Left ventricle myocardium inferior (tissue), 1 donor: ENCODE measurements around the gene UNC13D. TPM values are rescaled to one million over a fixed set of nuclear protein-coding genes. Genes with fewer than 3 reads are reported as not detected.
A peak's percentile ranks its signal among the peaks of the same experiment; 100 is the strongest.

Experiments
- DNase-seq: peaks from one replicate; pipeline ENCODE4 v3.0.0-alpha.2; 2020
- H3K27ac ChIP-seq: fragments of 200-600 bp; replicated peaks from 2 replicates; pipeline ENCODE4 v1.8.0; 2021
- H3K27me3 ChIP-seq: fragments of 200-600 bp; 2 replicates; pipeline ENCODE4 v1.8.0; 2021; ENCODE audit warnings: low read depth
- H3K36me3 ChIP-seq: fragments of 200-600 bp; 2 replicates; pipeline ENCODE4 v1.8.0; 2021
- H3K4me1 ChIP-seq: fragments of 200-600 bp; 2 replicates; pipeline ENCODE4 v1.8.0; 2021
- H3K4me3 ChIP-seq: fragments of 200-600 bp; 2 replicates; pipeline ENCODE4 v1.8.0; 2021; ENCODE audit warnings: mild to moderate bottlenecking, moderate library complexity
- H3K9me3 ChIP-seq: fragments of 200-600 bp; replicated peaks from 2 replicates; pipeline ENCODE4 v1.8.0; 2021
- intact Hi-C: fragments of 100-400 bp; cut with micrococcal nuclease; formaldehyde crosslinking; loops from one replicate; pipeline ENCODE4 v1.11.0; 2022
- total RNA-seq: library from RNA; stranded (reverse); fragmentation: NEBNext Ultra II Directional; extraction: Animal tissue kit (Norgen Biotek cat#: 25700); gene quantifications from one replicate; pipeline ENCODE4 v1.2.1, GENCODE V29; 2021
- TF ChIP-seq, protein P1 (sequence below): fragments of 200-600 bp; IDR thresholded peaks from 2 replicates; pipeline ENCODE4 v1.8.0; 2021; ENCODE audit warnings: antibody characterized with exemption, mild to moderate bottlenecking, borderline replicate concordance
- donor health status: DM: no; HTN: yes; CAD: no; lungs with severe emphysema.

UNC13D gene
- total RNA-seq, 1 donor from 2014 or later, result 13.3 TPM

GRCh38 chr17:75784473-75785015, 59.7 kb downstream of the UNC13D start, which contains the start of gene UNK:
Gene UNK (plus strand): TSS chr17:75784806. CDS start chr17:75784881, 75 bp downstream.
- intact Hi-C loops, result loop anchor here (5.0 kb wide), 1 partner anchor 73 kb away; the partner anchor contains the start of gene WBP2
- peak within 1 kb of the TSS; percentile 100 for H3K27ac ChIP-seq
- peak; percentile 96 for DNase-seq
- H3K9me3 ChIP-seq, result no peaks in the 10 kb centered on the region
- H3K4me1 ChIP-seq, result peaks cover 49% of the 10 kb centered on the region
- TF ChIP-seq, protein P1, sequence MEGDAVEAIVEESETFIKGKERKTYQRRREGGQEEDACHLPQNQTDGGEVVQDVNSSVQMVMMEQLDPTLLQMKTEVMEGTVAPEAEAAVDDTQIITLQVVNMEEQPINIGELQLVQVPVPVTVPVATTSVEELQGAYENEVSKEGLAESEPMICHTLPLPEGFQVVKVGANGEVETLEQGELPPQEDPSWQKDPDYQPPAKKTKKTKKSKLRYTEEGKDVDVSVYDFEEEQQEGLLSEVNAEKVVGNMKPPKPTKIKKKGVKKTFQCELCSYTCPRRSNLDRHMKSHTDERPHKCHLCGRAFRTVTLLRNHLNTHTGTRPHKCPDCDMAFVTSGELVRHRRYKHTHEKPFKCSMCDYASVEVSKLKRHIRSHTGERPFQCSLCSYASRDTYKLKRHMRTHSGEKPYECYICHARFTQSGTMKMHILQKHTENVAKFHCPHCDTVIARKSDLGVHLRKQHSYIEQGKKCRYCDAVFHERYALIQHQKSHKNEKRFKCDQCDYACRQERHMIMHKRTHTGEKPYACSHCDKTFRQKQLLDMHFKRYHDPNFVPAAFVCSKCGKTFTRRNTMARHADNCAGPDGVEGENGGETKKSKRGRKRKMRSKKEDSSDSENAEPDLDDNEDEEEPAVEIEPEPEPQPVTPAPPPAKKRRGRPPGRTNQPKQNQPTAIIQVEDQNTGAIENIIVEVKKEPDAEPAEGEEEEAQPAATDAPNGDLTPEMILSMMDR, result no peak
- H3K4me3 ChIP-seq, result peak within 1 kb of the TSS; percentile 74
- H3K27me3 ChIP-seq, result no peaks in the 10 kb centered on the region
- H3K36me3 ChIP-seq, result no peaks in the 10 kb centered on the region

DNA sequence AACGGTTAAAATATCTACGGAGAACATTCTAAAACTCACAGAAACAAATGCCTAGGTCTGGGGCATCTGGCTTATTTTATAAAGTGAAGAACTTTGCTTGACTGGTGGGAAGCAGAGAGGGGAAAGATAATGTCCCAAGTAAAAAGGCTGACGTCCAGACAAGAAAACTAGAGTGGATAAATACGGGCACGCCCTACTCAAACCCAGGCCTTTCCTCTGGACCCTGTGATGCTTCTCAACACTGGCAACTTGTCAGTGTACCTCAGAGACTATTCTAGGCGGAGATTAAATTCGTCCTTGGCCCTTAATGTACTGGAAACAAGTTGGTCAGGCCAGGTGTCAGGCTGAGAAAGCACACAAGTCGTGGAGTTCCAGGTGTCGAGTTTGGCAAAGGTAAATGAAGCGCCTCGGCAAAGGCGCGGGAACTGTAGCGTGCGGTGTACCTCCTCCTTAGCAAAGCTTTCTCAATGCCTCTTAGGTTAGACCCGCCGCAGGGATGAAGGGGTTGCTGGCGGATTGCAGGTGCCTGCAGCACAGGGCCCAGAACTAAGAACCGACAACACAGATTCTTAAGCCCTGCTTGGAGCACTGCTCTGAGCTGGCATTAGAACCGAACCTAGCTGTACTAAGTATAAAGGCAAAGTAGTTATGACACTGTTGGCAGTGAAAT, 60.3 kb downstream of the UNC13D start:
- no peaks in the 10 kb centered on the region for H3K9me3 ChIP-seq
- H3K27ac ChIP-seq, result peak overlapping the region; percentile 100
- peaks cover 55% of the 10 kb centered on the region for H3K4me1 ChIP-seq
- TF ChIP-seq, protein P1, result no peak
- DNase-seq, result no peak
- H3K4me3 ChIP-seq, result peak overlapping the region; percentile 74
- no peaks in the 10 kb centered on the region for H3K27me3 ChIP-seq
- peaks cover 2% of the 10 kb centered on the region for H3K36me3 ChIP-seq
- intact Hi-C loops, result loop anchor here (5.0 kb wide), 1 partner anchor 73 kb away; the partner anchor contains the start of gene WBP2

DNA sequence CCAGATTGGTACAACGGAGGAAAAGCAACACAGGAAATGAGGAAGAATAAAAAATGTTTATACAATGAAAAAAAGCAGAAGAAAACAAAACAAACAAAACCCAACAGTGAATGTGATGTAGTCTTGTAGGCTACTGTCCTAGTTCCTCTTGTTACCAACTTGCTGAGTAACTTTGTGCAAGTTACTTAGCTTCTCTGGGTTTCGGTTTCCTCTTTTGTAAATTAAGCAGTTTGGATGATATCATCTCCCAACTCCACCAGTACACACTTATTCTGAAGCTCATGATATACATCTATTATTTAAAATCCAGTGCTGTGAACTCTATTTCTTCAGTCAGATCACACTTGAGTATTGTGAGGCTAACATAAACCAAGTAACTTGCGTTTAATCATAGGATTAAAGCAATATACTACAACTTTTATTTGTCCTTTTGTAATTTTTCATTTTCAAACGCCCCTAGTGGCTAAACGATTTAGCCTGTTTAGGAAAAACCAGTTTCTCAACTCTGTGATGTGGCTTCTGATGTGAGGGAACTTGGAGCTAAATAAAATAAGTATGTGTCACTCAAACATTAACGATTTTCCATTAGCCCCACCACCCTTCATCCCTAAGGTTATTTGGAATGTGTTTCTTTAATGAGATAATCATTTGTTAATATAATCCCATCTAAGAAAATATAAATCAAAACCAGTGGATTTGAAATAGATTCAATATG, 61.0 kb downstream of the UNC13D start:
- TF ChIP-seq, protein P1, result peak; percentile 71
- Histone ChIP-seq H3K4me1 (peaks cover 62% of the 10 kb centered on the region), H3K36me3 (peaks cover 9% of the 10 kb centered on the region), H3K27ac (peak overlapping the region; percentile 100), H3K4me3 (no peak overlapping the region), H3K27me3 (no peaks in the 10 kb centered on the region), H3K9me3 (no peaks in the 10 kb centered on the region)
- intact Hi-C loops, result loop anchor here (5.0 kb wide), 1 partner anchor 74 kb away; the partner anchor contains the start of gene WBP2
- no peak for DNase-seq

GRCh38 chr17:75779987-75780889, 64.0 kb downstream of the UNC13D start:
- intact Hi-C loops, result loop anchor here (5.0 kb wide), 1 partner anchor 77 kb away; the partner anchor contains the start of gene WBP2

More at GRCh38 chr17:75779987-75780889, 64.0 kb downstream of the UNC13D start:
- TF ChIP-seq, protein P1, result no peak
- H3K9me3 ChIP-seq, result no peaks in the 10 kb centered on the region
- H3K36me3 ChIP-seq, result peaks cover 39% of the 10 kb centered on the region
- peak overlapping the region; percentile 97 for H3K27ac ChIP-seq
- peaks cover 67% of the 10 kb centered on the region for H3K4me1 ChIP-seq
- peak overlapping the region; percentile 97 for H3K4me3 ChIP-seq
- no peaks in the 10 kb centered on the region for H3K27me3 ChIP-seq
- no peak for DNase-seq
